CD4-positive, alpha-beta T cell (primary cell): ENCODE results near the gene DCLK1. TPM values are rescaled to one million over a fixed set of nuclear protein-coding genes. Genes with fewer than 3 reads are reported as not detected.

Experiments used
- ATAC-seq: fragments of 200-7000 bp; cut with Tn5 transposase; one replicate; pipeline ENCODE4 v1.10.0; 2022; ENCODE audit warnings: mild to moderate bottlenecking; ENCODE audit not compliant: poor library complexity
- CTCF ChIA-PET: fragments of 350-600 bp; sonication (Branson Sonifier 250); formaldehyde crosslinking; loops from one replicate; lab custom pipeline; 2021; ENCODE audit warnings: antibody characterized with exemption, inconsistent platforms; lab: Charles Lee
- POLR2A ChIA-PET: fragments of 350-600 bp; sonication (Branson Sonifier 250); formaldehyde crosslinking; loops from one replicate; lab custom pipeline; 2021; ENCODE audit warnings: antibody characterized with exemption, inconsistent platforms; lab: Charles Lee
- DNase-seq, 14 experiments: peaks; one replicate each; pipeline ENCODE4 v3.0.0-alpha.2; 2013 to 2020; ENCODE audit warnings: mixed read lengths in 2 of 14
- H3K27ac ChIP-seq, 2 donors: one replicate each; pipeline versions ENCODE4 v1.5.1 to v1.7.0; 2013; ENCODE audit warnings: low read length in 2 of 2, low read depth in 1 of 2, mild to moderate bottlenecking in 1 of 2
- H3K27me3 ChIP-seq, 2 experiments: 1 replicate in 1 of 2; 2 replicates in 1 of 2; pipeline versions ENCODE4 v1.6.1 to v1.7.0; 2013; ENCODE audit warnings: low read length in 2 of 2, control low read depth in 1 of 2, mild to moderate bottlenecking in 1 of 2, moderate library complexity in 1 of 2; ENCODE audit not compliant: insufficient read depth in 2 of 2, control insufficient read depth in 1 of 2
- H3K36me3 ChIP-seq: one replicate; pipeline ENCODE4 v1.6.1; 2013; ENCODE audit warnings: low read length, control low read depth; ENCODE audit not compliant: insufficient read depth
- H3K4me1 ChIP-seq: one replicate; pipeline ENCODE4 v1.6.1; 2013; ENCODE audit warnings: low read length, control low read depth; ENCODE audit not compliant: insufficient read depth
- H3K4me3 ChIP-seq: one replicate; pipeline ENCODE4 v1.5.1; 2013; ENCODE audit warnings: mild to moderate bottlenecking, low read length, moderate library complexity
- H3K9me3 ChIP-seq, 2 experiments: 1 replicate in 1 of 2; 2 replicates in 1 of 2; pipeline versions ENCODE4 v1.6.1 to v1.7.0; 2013; ENCODE audit warnings: low read length in 2 of 2, mild to moderate bottlenecking in 2 of 2, control low read depth in 1 of 2, moderate library complexity in 1 of 2; ENCODE audit not compliant: control insufficient read depth in 1 of 2, insufficient read depth in 1 of 2
- H3K27ac Mint-ChIP-seq: one replicate; pipeline ENCODE4 v1.8.0; 2020; ENCODE audit warnings: mixed read lengths
- H3K27me3 Mint-ChIP-seq: one replicate; pipeline ENCODE4 v1.8.0; 2021; ENCODE audit warnings: mixed read lengths
- H3K36me3 Mint-ChIP-seq: one replicate; pipeline ENCODE4 v1.8.0; 2021; ENCODE audit warnings: low read depth, mixed read lengths
- H3K4me1 Mint-ChIP-seq: one replicate; pipeline ENCODE4 v1.8.0; 2021; ENCODE audit warnings: low read depth, mixed read lengths
- H3K4me3 Mint-ChIP-seq: one replicate; pipeline ENCODE4 v1.8.0; 2020; ENCODE audit warnings: mild to moderate bottlenecking, mixed read lengths
- H3K9me3 Mint-ChIP-seq: one replicate; pipeline ENCODE4 v1.8.0; 2020; ENCODE audit warnings: mixed read lengths
- CTCF ChIP-seq: fragments of 200-600 bp; IDR thresholded peaks from one replicate; pipeline ENCODE4 v1.8.0; 2022; ENCODE audit warnings: antibody characterized with exemption, mild to moderate bottlenecking
- intact Hi-C, 2 experiments: fragments of 100-400 bp; cut with DNase I in 1 of 2; cut with micrococcal nuclease in 1 of 2; formaldehyde crosslinking; loops; one replicate each; pipeline versions ENCODE4 v1.15.1 to v1.9.0; 2023 to 2025; cut with DNase I, micrococcal nuclease
- total RNA-seq, 174 experiments: library from RNA in 2 of 174; stranded (reverse) in 2 of 174; gene quantifications; one replicate each; pipeline ENCODE4 v1.2.3 and lab custom pipeline; 2021 to 2026

The DCLK1 gene
- total RNA-seq, 2 experiments from 2014 or later, result not detected

GRCh38 chr13:36098080-36098479 is 33.1 kb downstream of the DCLK1 start:
- H3K9me3 Mint-ChIP-seq, result peaks cover 2% of the 10 kb centered on the region
- H3K4me1 Mint-ChIP-seq, result no peaks in the 10 kb centered on the region
- ATAC-seq (no peak), DNase-seq (no peak)
- Histone ChIP-seq H3K27me3 (no peaks in the 10 kb centered on the region), H3K4me3 (no peak overlapping the region), H3K9me3 (peaks cover 0 to 6% of the 10 kb centered on the region in 2 experiments), H3K27ac (no peak overlapping the region), H3K4me1 (no peaks in the 10 kb centered on the region), H3K36me3 (no peaks in the 10 kb centered on the region)
- no peaks in the 10 kb centered on the region for H3K27me3 Mint-ChIP-seq
- no peak for TF ChIP-seq CTCF
- no peaks in the 10 kb centered on the region for H3K36me3 Mint-ChIP-seq
- H3K4me3 Mint-ChIP-seq, result no peak overlapping the region
- POLR2A ChIA-PET, result no interaction called here
- CTCF ChIA-PET, result interaction anchor here (0.9 kb wide), 1 partner anchor 12 kb away, joined by 3 read pairs; no protein-coding TSS in a partner anchor
- H3K27ac Mint-ChIP-seq, result no peak overlapping the region
- intact Hi-C loops, result no loop called here

- Histone ChIP-seq H3K4me1 (no peaks in the 10 kb centered on the region), H3K27me3 (no peaks in the 10 kb centered on the region), H3K36me3 (no peaks in the 10 kb centered on the region), H3K4me3 (no peak overlapping the region), H3K9me3 (peaks cover 0 to 6% of the 10 kb centered on the region in 2 experiments), H3K27ac (no peak overlapping the region)
- CTCF ChIA-PET, result interaction anchor here (0.9 kb wide), 1 partner anchor 11 kb away, joined by 3 read pairs; no protein-coding TSS in a partner anchor
- Mint-ChIP-seq H3K27me3 (no peaks in the 10 kb centered on the region), H3K4me1 (no peaks in the 10 kb centered on the region), H3K9me3 (peaks cover 2% of the 10 kb centered on the region), H3K27ac (no peak overlapping the region), H3K4me3 (no peak overlapping the region), H3K36me3 (no peaks in the 10 kb centered on the region)
- no peak for DNase-seq
- TF ChIP-seq CTCF, result no peak
- no peak for ATAC-seq
- POLR2A ChIA-PET, result no interaction called here
- intact Hi-C loops, result no loop called here
Measured at GRCh38 chr13:36096461-36097416, 34.4 kb downstream of the DCLK1 start.

GRCh38 chr13:36094478-36094877 is 36.7 kb downstream of the DCLK1 start:
- H3K9me3 Mint-ChIP-seq, result peaks cover 3% of the 10 kb centered on the region
- Histone ChIP-seq H3K27ac (no peak overlapping the region), H3K9me3 (peaks cover 0 to 3% of the 10 kb centered on the region in 2 experiments), H3K4me3 (no peak overlapping the region), H3K4me1 (no peaks in the 10 kb centered on the region), H3K36me3 (no peaks in the 10 kb centered on the region), H3K27me3 (no peaks in the 10 kb centered on the region)
- no peaks in the 10 kb centered on the region for H3K4me1 Mint-ChIP-seq
- TF ChIP-seq CTCF, result no peak
- no peaks in the 10 kb centered on the region for H3K27me3 Mint-ChIP-seq
- intact Hi-C loops, result no loop called here
- DNase-seq (no peak), ATAC-seq (no peak)
- H3K27ac Mint-ChIP-seq, result no peak overlapping the region
- H3K36me3 Mint-ChIP-seq, result no peaks in the 10 kb centered on the region
- POLR2A ChIA-PET, result no interaction called here
- no peak overlapping the region for H3K4me3 Mint-ChIP-seq
- CTCF ChIA-PET, result no interaction called here
